Activated CD4-positive, alpha-beta T cell treated with anti-CD3 and anti-CD28 coated beads, Interleukin-2, amount 50 U/mL, for 1 hour (primary cell): Measurements from ENCODE around the gene RABGAP1.

Source experiments
- DNase-seq: peaks from one replicate; pipeline ENCODE4 v3.0.0-alpha.2; 2020

The RABGAP1 gene

GRCh38 chr9:123089790-123090189 is 149.0 kb downstream of the RABGAP1 start:
- no peak for DNase-seq

- no peak for DNase-seq
Observed at GRCh38 chr9:123090198-123090896, 149.5 kb downstream of the RABGAP1 start.

GRCh38 chr9:123090956-123091355 is 150.1 kb downstream of the RABGAP1 start:
- DNase-seq: no peak

- DNase-seq: no peak
Observed at GRCh38 chr9:123091459-123091858, 150.6 kb downstream of the RABGAP1 start.

GRCh38 chr9:123093141-123093540 is 152.3 kb downstream of the RABGAP1 start:
- no peak for DNase-seq

- DNase-seq: no peak
Observed at GRCh38 chr9:123096987-123097386, 156.2 kb downstream of the RABGAP1 start.

- no peak for DNase-seq
Observed at GRCh38 chr9:123097430-123098095, 156.7 kb downstream of the RABGAP1 start.

GRCh38 chr9:123098096-123098459 is 157.3 kb downstream of the RABGAP1 start:
- DNase-seq: no peak

GRCh38 chr9:123099042-123099441 is 158.2 kb downstream of the RABGAP1 start:
- no peak for DNase-seq

- DNase-seq: no peak
Observed at GRCh38 chr9:123099548-123099947, 158.7 kb downstream of the RABGAP1 start.

- DNase-seq: no peak
Observed at GRCh38 chr9:123102375-123103113, 161.7 kb downstream of the RABGAP1 start.

- no peak for DNase-seq
Observed at GRCh38 chr9:123104807-123105206, 164.0 kb downstream of the RABGAP1 start.

- no peak for DNase-seq
Observed at GRCh38 chr9:123105490-123105889, 164.7 kb downstream of the RABGAP1 start.

- no peak for DNase-seq
Observed at GRCh38 chr9:123107639-123108285, 166.9 kb downstream of the RABGAP1 start.

GRCh38 chr9:123108976-123109375 is 168.2 kb downstream of the RABGAP1 start:
- DNase-seq: no peak

GRCh38 chr9:123109540-123110279 is 168.9 kb downstream of the RABGAP1 start:
- DNase-seq: no peak

GRCh38 chr9:123111427-123112014 is 170.7 kb downstream of the RABGAP1 start:
- DNase-seq: no peak

GRCh38 chr9:123112015-123112975 is 171.5 kb downstream of the RABGAP1 start:
- DNase-seq: no peak

- no peak for DNase-seq
Observed at GRCh38 chr9:123113185-123113584, 172.4 kb downstream of the RABGAP1 start.

- DNase-seq: no peak
Observed at GRCh38 chr9:123115146-123115913, 174.5 kb downstream of the RABGAP1 start.
